ENCODE data around the gene PPHLN1. TPM values are rescaled to one million over a fixed set of nuclear protein-coding genes. Genes with fewer than 3 reads are reported as not detected.

Gene PPHLN1
- total and polyA plus RNA-seq, 7 donors, result 25.7 to 52.9 (median 28.9) TPM

- Histone ChIP-seq H3K27ac (no peak overlapping the region), H3K36me3 (ENCODE audit: insufficient read depth in 1 of 2, low read depth in 1 of 2) (peaks cover 0 to 54% of the 10 kb centered on the region in 2 donors), H3K4me1 (no peaks in the 10 kb centered on the region), H3K9me3 (no peaks in the 10 kb centered on the region), H3K27me3 (ENCODE audit: insufficient read depth in 3 of 3, low read length in 2 of 3) (no peaks in the 10 kb centered on the region), H3K4me3 (no peak overlapping the region)
- intact Hi-C loops (cut with DNase I), result no loop called here
- no peak for DNase-seq
- no peak for TF ChIP-seq CTCF (IDR thresholded peaks at IDR 0.05)
- 97 to 98% (median 97%) methylated on average over 7 of the region's 7 CpGs for WGBS, 3 donors
- ATAC-seq, result no peak
Measured at GRCh38 chr12:42444192-42444943, 118.4 kb downstream of the PPHLN1 start.

- H3K27ac ChIP-seq, result no peak overlapping the region
- no peak for TF ChIP-seq CTCF (IDR thresholded peaks at IDR 0.05)
- peaks cover 6% of the 10 kb centered on the region for H3K4me1 ChIP-seq
- WGBS, 3 donors, result 94 to 97% (median 96%) methylated on average over 16 of the region's 16 CpGs
- no peak for DNase-seq
- H3K4me3 ChIP-seq, result no peak overlapping the region
- H3K9me3 ChIP-seq, result no peaks in the 10 kb centered on the region
- intact Hi-C loops (cut with DNase I), result no loop called here
- peaks cover 0 to 54% of the 10 kb centered on the region in 2 donors for H3K36me3 ChIP-seq (ENCODE audit: insufficient read depth in 1 of 2, low read depth in 1 of 2)
- H3K27me3 ChIP-seq (ENCODE audit: insufficient read depth in 3 of 3, low read length in 2 of 3), result no peaks in the 10 kb centered on the region
- ATAC-seq, result no peak
Measured at GRCh38 chr12:42445891-42446290, 119.9 kb downstream of the PPHLN1 start.

- 66 to 80% (median 77%) methylated on average over 6 of the region's 6 CpGs for WGBS, 3 donors
- Histone ChIP-seq H3K27ac (no peak overlapping the region), H3K36me3 (ENCODE audit: insufficient read depth in 1 of 2, low read depth in 1 of 2) (peaks cover 0 to 48% of the 10 kb centered on the region in 2 donors), H3K27me3 (ENCODE audit: insufficient read depth in 3 of 3, low read length in 2 of 3) (no peaks in the 10 kb centered on the region), H3K4me3 (no peak overlapping the region), H3K9me3 (no peaks in the 10 kb centered on the region), H3K4me1 (peaks cover 6% of the 10 kb centered on the region)
- intact Hi-C loops (cut with DNase I), result no loop called here
- DNase-seq, result no peak
- TF ChIP-seq CTCF (IDR thresholded peaks at IDR 0.05), result no peak
- ATAC-seq, result no peak
Measured at GRCh38 chr12:42446761-42447160, 120.8 kb downstream of the PPHLN1 start.

GRCh38 chr12:42447371-42447786 is 121.4 kb downstream of the PPHLN1 start:
- ATAC-seq (no peak), DNase-seq (no peak)
- Histone ChIP-seq H3K27me3 (ENCODE audit: insufficient read depth in 3 of 3, low read length in 2 of 3) (no peaks in the 10 kb centered on the region), H3K4me3 (no peak overlapping the region), H3K36me3 (ENCODE audit: insufficient read depth in 1 of 2, low read depth in 1 of 2) (peaks cover 0 to 42% of the 10 kb centered on the region in 2 donors), H3K27ac (no peak overlapping the region), H3K4me1 (peaks cover 6% of the 10 kb centered on the region), H3K9me3 (no peaks in the 10 kb centered on the region)
- intact Hi-C loops (cut with DNase I), result no loop called here
- 84 to 90% (median 85%) methylated on average over 3 of the region's 3 CpGs for WGBS, 3 donors
- TF ChIP-seq CTCF (IDR thresholded peaks at IDR 0.05), result no peak

- Histone ChIP-seq H3K36me3 (ENCODE audit: insufficient read depth in 1 of 2, low read depth in 1 of 2) (peaks cover 0 to 29% of the 10 kb centered on the region in 2 donors), H3K27ac (no peak overlapping the region), H3K4me3 (no peak overlapping the region), H3K4me1 (peaks cover 6% of the 10 kb centered on the region), H3K27me3 (ENCODE audit: insufficient read depth in 3 of 3, low read length in 2 of 3) (no peaks in the 10 kb centered on the region), H3K9me3 (no peaks in the 10 kb centered on the region)
- ATAC-seq (peak in 2 of 4 donors; percentile 9 to 38), DNase-seq (no peak)
- 97 to 98% (median 98%) methylated on average over 9 of the region's 9 CpGs for WGBS, 3 donors
- intact Hi-C loops (cut with DNase I), result no loop called here
- no peak for TF ChIP-seq CTCF (IDR thresholded peaks at IDR 0.05)
Measured at GRCh38 chr12:42448841-42449240, 122.9 kb downstream of the PPHLN1 start.
